ENCODE measurements around the gene PUM1.

The PUM1 gene

DNA sequence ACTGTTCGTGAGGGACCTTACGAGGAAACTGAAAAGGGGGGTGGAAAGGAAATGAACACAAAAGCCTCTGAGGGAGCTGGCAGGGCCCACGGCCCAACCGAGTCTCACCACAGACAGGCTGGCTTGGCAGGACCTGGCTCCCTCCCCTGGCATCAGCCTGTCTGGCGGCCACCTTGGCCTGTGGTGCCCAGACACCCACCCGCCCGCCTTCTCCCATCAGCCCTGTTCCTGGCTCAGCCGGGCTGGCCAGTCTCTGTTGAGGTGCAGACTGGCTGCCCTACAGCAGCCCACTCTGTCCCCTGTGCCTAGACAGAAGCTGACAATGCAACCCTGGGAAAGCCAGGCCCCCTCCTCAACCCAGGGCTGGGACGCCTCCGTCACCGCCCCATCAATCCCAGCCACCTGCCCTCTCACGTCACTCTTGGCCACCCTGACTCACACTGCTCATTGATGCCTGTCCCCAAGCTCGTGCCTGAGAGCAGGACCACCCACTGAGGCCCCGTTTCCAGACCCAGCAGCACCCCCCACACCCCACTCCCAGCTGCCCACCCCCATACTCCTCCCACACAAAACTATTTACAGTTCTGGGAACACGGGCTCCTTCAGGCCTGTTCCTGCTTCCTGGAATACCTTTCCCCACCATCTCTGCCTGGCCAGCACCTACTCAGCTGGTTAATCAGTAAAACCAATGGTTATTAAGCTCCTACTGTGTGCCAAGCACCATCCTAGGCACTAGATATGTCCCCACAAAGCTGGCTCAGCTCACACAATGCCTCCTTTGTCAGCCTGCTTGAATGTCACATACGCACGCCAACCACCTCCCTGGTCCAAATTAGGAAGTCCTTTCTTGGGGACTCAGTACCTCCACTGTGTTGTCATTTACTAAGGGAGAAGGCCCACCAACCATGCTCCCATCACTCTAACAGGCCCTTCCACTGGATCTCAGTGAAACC is 179.7 kb downstream of the PUM1 start:
- peaks cover 15% of the 10 kb centered on the region for H3K4me1 ChIP-seq (ENCODE audit: control insufficient read depth, low read length)
- peaks cover 4% of the 10 kb centered on the region; the same call in 1 of the 2 replicates for H3F3A ChIP-seq (ENCODE audit: control insufficient read depth, insufficient read depth)
- H3K27me3 ChIP-seq (ENCODE audit: control insufficient read depth, low read length): peaks cover 48% of the 10 kb centered on the region
- no peaks in the 10 kb centered on the region for H3K9me2 ChIP-seq (replicated peaks; ENCODE audit: control insufficient read depth, low read length)
- H3K36me3 ChIP-seq (ENCODE audit: control insufficient read depth, low read length): no peaks in the 10 kb centered on the region
- H3K9me3 ChIP-seq (ENCODE audit: control insufficient read depth, insufficient read depth, low read length): no peaks in the 10 kb centered on the region
- H3K4me3 ChIP-seq (ENCODE audit: low read length): no peak overlapping the region
- H3K4me2 ChIP-seq (ENCODE audit: low read length): no peak overlapping the region
- no peak overlapping the region for H3K27ac ChIP-seq (ENCODE audit: low read depth, low read length)
- TF ChIP-seq EZH2phosphoT487 (IDR thresholded peaks at IDR 0.05; ENCODE audit: borderline replicate concordance, low read length) (no peak), CTCF (IDR thresholded peaks at IDR 0.05; ENCODE audit: low read depth, low read length, poor library complexity, severe bottlenecking) (no peak)
- no peaks in the 10 kb centered on the region for H3K79me2 ChIP-seq (ENCODE audit: control insufficient read depth, low read length)
- no peaks in the 10 kb centered on the region for H4K20me1 ChIP-seq (ENCODE audit: control insufficient read depth, insufficient read depth, low read depth, low read length)

DNA sequence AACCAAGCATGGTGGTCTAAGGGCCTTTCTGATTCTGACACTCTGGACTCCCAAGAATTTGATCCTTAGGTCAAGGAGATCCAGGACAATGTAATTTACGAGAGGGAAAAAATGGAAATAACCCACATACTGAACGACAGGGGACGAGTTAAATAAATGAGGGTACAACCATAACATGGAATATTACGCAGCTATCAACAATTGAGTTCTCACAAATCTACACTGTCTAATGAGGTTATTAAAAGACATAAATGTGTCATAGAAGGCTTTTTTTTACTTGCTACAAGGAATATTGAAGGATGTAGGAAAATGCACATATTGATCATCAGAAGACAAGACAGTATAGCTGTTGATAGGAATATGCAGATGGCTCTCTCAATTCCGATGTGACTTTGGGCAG is 180.8 kb downstream of the PUM1 start:
- Histone ChIP-seq H3K9me3 (ENCODE audit: control insufficient read depth, insufficient read depth, low read length) (no peaks in the 10 kb centered on the region), H3K27me3 (ENCODE audit: control insufficient read depth, low read length) (peaks cover 45% of the 10 kb centered on the region), H3K9me2 (replicated peaks; ENCODE audit: control insufficient read depth, low read length) (no peaks in the 10 kb centered on the region), H3K4me3 (ENCODE audit: low read length) (no peak overlapping the region), H3K79me2 (ENCODE audit: control insufficient read depth, low read length) (no peaks in the 10 kb centered on the region), H3F3A (ENCODE audit: control insufficient read depth, insufficient read depth) (peaks cover 4% of the 10 kb centered on the region; the same call in 1 of the 2 replicates), H3K4me1 (ENCODE audit: control insufficient read depth, low read length) (peaks cover 17% of the 10 kb centered on the region), H3K27ac (ENCODE audit: low read depth, low read length) (no peak overlapping the region), H3K36me3 (ENCODE audit: control insufficient read depth, low read length) (no peaks in the 10 kb centered on the region), H3K4me2 (ENCODE audit: low read length) (no peak overlapping the region), H4K20me1 (ENCODE audit: control insufficient read depth, insufficient read depth, low read depth, low read length) (no peaks in the 10 kb centered on the region)
- TF ChIP-seq CTCF (IDR thresholded peaks at IDR 0.05; ENCODE audit: low read depth, low read length, poor library complexity, severe bottlenecking) (no peak), EZH2phosphoT487 (IDR thresholded peaks at IDR 0.05; ENCODE audit: borderline replicate concordance, low read length) (no peak)

- no peaks in the 10 kb centered on the region; the same call in 1 of the 2 replicates for H4K20me1 ChIP-seq (ENCODE audit: control insufficient read depth, insufficient read depth, low read depth, low read length)
- no peak overlapping the region for H3K27ac ChIP-seq (ENCODE audit: low read depth, low read length)
- TF ChIP-seq CTCF (IDR thresholded peaks at IDR 0.05; ENCODE audit: low read depth, low read length, poor library complexity, severe bottlenecking) (no peak), EZH2phosphoT487 (IDR thresholded peaks at IDR 0.05; ENCODE audit: borderline replicate concordance, low read length) (no peak)
- H3K4me3 ChIP-seq (ENCODE audit: low read length): no peak overlapping the region
- peaks cover 17% of the 10 kb centered on the region for H3K4me1 ChIP-seq (ENCODE audit: control insufficient read depth, low read length)
- H3K9me3 ChIP-seq (ENCODE audit: control insufficient read depth, insufficient read depth, low read length): no peaks in the 10 kb centered on the region
- H3K27me3 ChIP-seq (ENCODE audit: control insufficient read depth, low read length): peaks cover 51% of the 10 kb centered on the region
- no peaks in the 10 kb centered on the region for H3K79me2 ChIP-seq (ENCODE audit: control insufficient read depth, low read length)
- no peak overlapping the region for H3K4me2 ChIP-seq (ENCODE audit: low read length)
- H3F3A ChIP-seq (ENCODE audit: control insufficient read depth, insufficient read depth): peaks cover 4% of the 10 kb centered on the region; the same call in 1 of the 2 replicates
- H3K36me3 ChIP-seq (ENCODE audit: control insufficient read depth, low read length): no peaks in the 10 kb centered on the region
- H3K9me2 ChIP-seq (replicated peaks; ENCODE audit: control insufficient read depth, low read length): no peaks in the 10 kb centered on the region
Observed at GRCh38 chr1:30883389-30884172, 181.9 kb downstream of the PUM1 start.
